Measurements from ENCODE around the gene CEP89. TPM values are rescaled to one million over a fixed set of nuclear protein-coding genes. Genes with fewer than 3 reads are reported as not detected.
A peak's percentile ranks its signal among the peaks of the same experiment; 100 is the strongest.

The CEP89 gene
- total and polyA plus RNA-seq, 2 of the 4 experiments (the other 2 are of a cell fraction), result 7.2 to 17.4 TPM

DNA sequence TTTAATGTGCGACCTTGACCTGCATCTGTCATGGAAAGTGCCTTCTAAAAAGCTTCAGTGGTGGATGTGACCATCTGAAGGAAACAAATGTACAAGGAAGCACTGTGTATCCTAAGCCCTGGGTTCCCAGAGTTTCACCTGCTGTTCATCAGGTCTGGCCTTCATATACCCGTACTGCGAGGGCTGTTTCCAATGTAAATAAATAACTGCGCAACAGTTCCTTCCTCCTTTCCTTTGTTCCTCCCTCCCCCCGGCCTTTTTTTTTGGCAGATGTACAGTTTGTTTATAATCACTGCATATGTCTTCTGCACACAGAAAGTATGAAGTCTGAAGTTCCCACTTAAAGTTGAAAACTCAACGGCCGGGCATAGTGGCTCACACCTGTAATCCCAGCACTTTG is 5.5 kb upstream of the CEP89 start:
- ChIA-PET POLR2A (ENCODE audit: unreplicated experiment) (no interaction called here), CTCF (no interaction called here)
- H3K4me3 ChIP-seq (ENCODE audit: insufficient read depth, low read depth, low read length), result no peak overlapping the region
- H4K5ac ChIP-seq (ENCODE audit: low read depth, low read length), result no peak overlapping the region
- peaks cover 1 to 2% of the 10 kb centered on the region in 2 experiments; a peak in 2 of 4 replicates for H3K79me1 ChIP-seq (ENCODE audit: low read depth in 1 of 2, low read length in 2 of 2)
- H3K36me3 ChIP-seq (ENCODE audit: control insufficient read depth, insufficient read depth, low read length), result peaks cover 3% of the 10 kb centered on the region; the same call in 1 of the 2 replicates
- in situ Hi-C loops (cut with MboI; ENCODE audit: low sequenced_read_pairs) (loop anchor here (5.0 kb wide), 1 partner anchor 140 kb away; no protein-coding TSS in a partner anchor), dilution Hi-C loops (cut with HindIII; ENCODE audit: low sequenced_read_pairs, unreplicated experiment) (no loop called here), intact Hi-C loops (cut with micrococcal nuclease) (loop anchor here (2.0 kb wide), 1 partner anchor 102 kb away; no protein-coding TSS in a partner anchor)
- ATAC-seq (ENCODE audit: low read depth) (no peak), DNase-seq (peak; percentile 36)
- H2BK15ac ChIP-seq (ENCODE audit: low read depth, low read length), result no peak overlapping the region
- H2BK120ac ChIP-seq (ENCODE audit: low read depth, low read length), result no peak overlapping the region
- H3K56ac ChIP-seq (ENCODE audit: extremely low read depth, insufficient read depth, low read length), result no peak overlapping the region
- H2AK5ac ChIP-seq (ENCODE audit: low read depth, low read length), result no peak overlapping the region
- H3K23ac ChIP-seq (ENCODE audit: low read depth, low read length), result no peak overlapping the region
- no peak overlapping the region for H3K27ac ChIP-seq (ENCODE audit: insufficient read depth, low read length)
- no peaks in the 10 kb centered on the region for H4K20me1 ChIP-seq (ENCODE audit: insufficient read depth, low read length)
- no peak overlapping the region for H3K14ac ChIP-seq (replicated peaks; ENCODE audit: low read depth, low read length)
- H3K4me2 ChIP-seq (ENCODE audit: low read depth, low read length), result no peak overlapping the region
- no peak overlapping the region for H2BK5ac ChIP-seq (ENCODE audit: low read depth, low read length, poor library complexity, severe bottlenecking)
- no peaks in the 10 kb centered on the region for H3K9me3 ChIP-seq (ENCODE audit: control insufficient read depth, insufficient read depth, low read length)
- 0 out of 2 replicates have a peak, but pooled peaks cover 1% of the 10 kb centered on the region for H3K4me1 ChIP-seq (ENCODE audit: control insufficient read depth, insufficient read depth, low read length)
- no peak overlapping the region for H2AFZ ChIP-seq (replicated peaks; ENCODE audit: low read length, poor library complexity)
- WGBS, 2 experiments (ENCODE audit: extremely low coverage in 2 of 2, insufficient read length in 1 of 2), result 100% methylated on average over 1 of the region's 7 CpGs; no CpG with 5 or more reads in 1 of the 2 experiments
- no peak overlapping the region for H4K8ac ChIP-seq (ENCODE audit: low read depth in 2 of 2, low read length in 2 of 2)
- BruUV-seq (replicated peaks), result no TSS peak
- no peak overlapping the region for H3K18ac ChIP-seq (ENCODE audit: low read depth, low read length)
- H4K91ac ChIP-seq (ENCODE audit: insufficient read depth, low read depth, low read length), result no peak overlapping the region
- H3K4ac ChIP-seq (ENCODE audit: low read depth, low read length), result no peak overlapping the region
- H3K27me3 ChIP-seq (ENCODE audit: control insufficient read depth, insufficient read depth, low read length), result no peaks in the 10 kb centered on the region
- no peak overlapping the region for H2BK20ac ChIP-seq (ENCODE audit: low read depth, low read length)
- TF ChIP-seq BHLHE40 (IDR thresholded peaks at IDR 0.05; ENCODE audit: low read depth, low read length), result no peak
- no peak for TF ChIP-seq MAZ (IDR thresholded peaks at IDR 0.05; ENCODE audit: borderline replicate concordance, low read depth, low read length)
- TF ChIP-seq POLR2A (IDR thresholded peaks at IDR 0.05; ENCODE audit: low read depth, low read length), result no peak
- TF ChIP-seq CHD1 (IDR thresholded peaks at IDR 0.05; ENCODE audit: low read depth, low read length), result no peak
- no peak for TF ChIP-seq MXI1 (IDR thresholded peaks at IDR 0.05; ENCODE audit: borderline replicate concordance, low read depth, low read length)
- TF ChIP-seq, protein P1, sequence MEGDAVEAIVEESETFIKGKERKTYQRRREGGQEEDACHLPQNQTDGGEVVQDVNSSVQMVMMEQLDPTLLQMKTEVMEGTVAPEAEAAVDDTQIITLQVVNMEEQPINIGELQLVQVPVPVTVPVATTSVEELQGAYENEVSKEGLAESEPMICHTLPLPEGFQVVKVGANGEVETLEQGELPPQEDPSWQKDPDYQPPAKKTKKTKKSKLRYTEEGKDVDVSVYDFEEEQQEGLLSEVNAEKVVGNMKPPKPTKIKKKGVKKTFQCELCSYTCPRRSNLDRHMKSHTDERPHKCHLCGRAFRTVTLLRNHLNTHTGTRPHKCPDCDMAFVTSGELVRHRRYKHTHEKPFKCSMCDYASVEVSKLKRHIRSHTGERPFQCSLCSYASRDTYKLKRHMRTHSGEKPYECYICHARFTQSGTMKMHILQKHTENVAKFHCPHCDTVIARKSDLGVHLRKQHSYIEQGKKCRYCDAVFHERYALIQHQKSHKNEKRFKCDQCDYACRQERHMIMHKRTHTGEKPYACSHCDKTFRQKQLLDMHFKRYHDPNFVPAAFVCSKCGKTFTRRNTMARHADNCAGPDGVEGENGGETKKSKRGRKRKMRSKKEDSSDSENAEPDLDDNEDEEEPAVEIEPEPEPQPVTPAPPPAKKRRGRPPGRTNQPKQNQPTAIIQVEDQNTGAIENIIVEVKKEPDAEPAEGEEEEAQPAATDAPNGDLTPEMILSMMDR (conservative IDR thresholded peaks at IDR 0.05; ENCODE audit: low read depth, low read length), result no peak
- TF ChIP-seq, protein P2, sequence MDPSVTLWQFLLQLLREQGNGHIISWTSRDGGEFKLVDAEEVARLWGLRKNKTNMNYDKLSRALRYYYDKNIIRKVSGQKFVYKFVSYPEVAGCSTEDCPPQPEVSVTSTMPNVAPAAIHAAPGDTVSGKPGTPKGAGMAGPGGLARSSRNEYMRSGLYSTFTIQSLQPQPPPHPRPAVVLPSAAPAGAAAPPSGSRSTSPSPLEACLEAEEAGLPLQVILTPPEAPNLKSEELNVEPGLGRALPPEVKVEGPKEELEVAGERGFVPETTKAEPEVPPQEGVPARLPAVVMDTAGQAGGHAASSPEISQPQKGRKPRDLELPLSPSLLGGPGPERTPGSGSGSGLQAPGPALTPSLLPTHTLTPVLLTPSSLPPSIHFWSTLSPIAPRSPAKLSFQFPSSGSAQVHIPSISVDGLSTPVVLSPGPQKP (IDR thresholded peaks at IDR 0.05; ENCODE audit: borderline replicate concordance, low read depth, low read length), result no peak
- TF ChIP-seq, protein P3, sequence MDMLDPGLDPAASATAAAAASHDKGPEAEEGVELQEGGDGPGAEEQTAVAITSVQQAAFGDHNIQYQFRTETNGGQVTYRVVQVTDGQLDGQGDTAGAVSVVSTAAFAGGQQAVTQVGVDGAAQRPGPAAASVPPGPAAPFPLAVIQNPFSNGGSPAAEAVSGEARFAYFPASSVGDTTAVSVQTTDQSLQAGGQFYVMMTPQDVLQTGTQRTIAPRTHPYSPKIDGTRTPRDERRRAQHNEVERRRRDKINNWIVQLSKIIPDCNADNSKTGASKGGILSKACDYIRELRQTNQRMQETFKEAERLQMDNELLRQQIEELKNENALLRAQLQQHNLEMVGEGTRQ (IDR thresholded peaks at IDR 0.05; ENCODE audit: low read depth, low read length), result no peak
- TF ChIP-seq RFX5 (IDR thresholded peaks at IDR 0.05; ENCODE audit: low read depth, low read length), result no peak
- no peak for TF ChIP-seq SMC3 (IDR thresholded peaks at IDR 0.05; ENCODE audit: low read depth, low read length)
- no peak for TF ChIP-seq MAFK (IDR thresholded peaks at IDR 0.05; ENCODE audit: low read depth, low read length)
- no peak for TF ChIP-seq CEBPB (IDR thresholded peaks at IDR 0.05; ENCODE audit: low read depth, low read length)
- no peak for TF ChIP-seq RCOR1 (IDR thresholded peaks at IDR 0.05; ENCODE audit: insufficient replicate concordance, low read length)
- TF ChIP-seq RAD21 (IDR thresholded peaks at IDR 0.05; ENCODE audit: low read length), result no peak
- TF ChIP-seq FOS (IDR thresholded peaks at IDR 0.05; ENCODE audit: low read depth, low read length), result no peak
- TF ChIP-seq NFE2L2 (IDR thresholded peaks at IDR 0.05; ENCODE audit: low read depth, low read length), result no peak
- H3K9ac ChIP-seq (ENCODE audit: low read depth, low read length), result no peak overlapping the region
- H2AK9ac ChIP-seq (replicated peaks; ENCODE audit: low read depth, low read length, poor library complexity), result peak overlapping the region; percentile 33
- no peaks in the 10 kb centered on the region; the same call in 1 of the 2 replicates for H3K9me1 ChIP-seq (ENCODE audit: insufficient read depth, low read length)

Data from IMR-90 (cell line).